Measurements from ENCODE around the gene APOL1.
A peak's percentile ranks its signal among the peaks of the same experiment; 100 is the strongest.
"Not testable (repeated sequence)": the region's sequence is repeated elsewhere in the genome, so short reads cannot be mapped to it uniquely, and the experiment has no call there.

The APOL1 gene

DNA sequence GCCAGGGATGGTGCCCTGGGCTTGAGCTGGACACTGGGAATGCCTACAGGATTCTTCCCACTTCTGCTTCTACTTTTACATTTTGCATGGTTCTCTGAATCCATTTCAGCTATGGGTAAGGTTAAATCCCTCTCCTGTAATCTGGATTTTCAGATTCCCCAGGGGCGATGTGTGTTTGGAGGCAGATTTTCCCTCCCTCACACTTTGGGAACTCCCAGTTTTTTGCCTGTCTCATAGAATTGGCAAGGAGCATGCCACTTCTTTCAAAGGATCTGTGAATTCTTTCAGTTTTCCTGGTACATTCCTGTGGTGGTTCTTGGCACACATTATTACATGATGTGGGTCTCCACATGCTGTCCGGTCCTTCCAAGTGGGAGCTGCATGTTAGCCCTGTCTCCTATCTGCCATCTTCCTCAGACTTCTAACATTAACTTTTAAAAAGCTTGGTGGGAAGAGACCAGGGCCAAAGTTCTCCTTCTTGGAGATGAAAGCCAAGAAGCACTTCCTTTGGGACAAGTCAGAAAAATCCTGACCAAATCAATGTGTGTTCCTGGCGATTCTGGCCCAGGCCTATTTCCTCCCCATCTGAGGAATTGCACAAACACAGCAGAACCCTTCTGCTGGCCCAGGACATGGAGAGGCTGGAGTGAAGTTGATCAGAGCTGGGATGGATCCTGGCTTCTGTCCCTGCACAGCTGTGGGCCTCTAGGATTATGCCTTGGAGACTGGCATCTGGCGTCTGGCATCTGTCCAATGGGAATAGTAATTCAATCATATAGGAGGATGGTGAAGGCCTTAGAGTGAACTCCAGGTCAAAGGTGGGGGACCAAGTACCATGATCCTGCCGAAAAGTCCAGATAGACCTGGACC lies 8.2 kb upstream of the APOL1 start:
- TF ChIP-seq, protein P1, sequence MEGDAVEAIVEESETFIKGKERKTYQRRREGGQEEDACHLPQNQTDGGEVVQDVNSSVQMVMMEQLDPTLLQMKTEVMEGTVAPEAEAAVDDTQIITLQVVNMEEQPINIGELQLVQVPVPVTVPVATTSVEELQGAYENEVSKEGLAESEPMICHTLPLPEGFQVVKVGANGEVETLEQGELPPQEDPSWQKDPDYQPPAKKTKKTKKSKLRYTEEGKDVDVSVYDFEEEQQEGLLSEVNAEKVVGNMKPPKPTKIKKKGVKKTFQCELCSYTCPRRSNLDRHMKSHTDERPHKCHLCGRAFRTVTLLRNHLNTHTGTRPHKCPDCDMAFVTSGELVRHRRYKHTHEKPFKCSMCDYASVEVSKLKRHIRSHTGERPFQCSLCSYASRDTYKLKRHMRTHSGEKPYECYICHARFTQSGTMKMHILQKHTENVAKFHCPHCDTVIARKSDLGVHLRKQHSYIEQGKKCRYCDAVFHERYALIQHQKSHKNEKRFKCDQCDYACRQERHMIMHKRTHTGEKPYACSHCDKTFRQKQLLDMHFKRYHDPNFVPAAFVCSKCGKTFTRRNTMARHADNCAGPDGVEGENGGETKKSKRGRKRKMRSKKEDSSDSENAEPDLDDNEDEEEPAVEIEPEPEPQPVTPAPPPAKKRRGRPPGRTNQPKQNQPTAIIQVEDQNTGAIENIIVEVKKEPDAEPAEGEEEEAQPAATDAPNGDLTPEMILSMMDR (IDR thresholded peaks at IDR 0.05) = no peak
- Histone ChIP-seq H3K27me3 (no peaks in the 10 kb centered on the region), H3K4me1 (ENCODE audit: control insufficient read depth in 1 of 2, insufficient read depth in 1 of 2, low read depth in 1 of 2, low read length in 1 of 2) (peaks cover 4 to 5% of the 10 kb centered on the region in 2 experiments), H3K27ac (no peak overlapping the region), H3K36me3 (no peaks in the 10 kb centered on the region), H3K9me3 (no peaks in the 10 kb centered on the region), H3K4me3 (ENCODE audit: low read depth in 1 of 2, low read length in 1 of 2) (no peak overlapping the region)

DNA sequence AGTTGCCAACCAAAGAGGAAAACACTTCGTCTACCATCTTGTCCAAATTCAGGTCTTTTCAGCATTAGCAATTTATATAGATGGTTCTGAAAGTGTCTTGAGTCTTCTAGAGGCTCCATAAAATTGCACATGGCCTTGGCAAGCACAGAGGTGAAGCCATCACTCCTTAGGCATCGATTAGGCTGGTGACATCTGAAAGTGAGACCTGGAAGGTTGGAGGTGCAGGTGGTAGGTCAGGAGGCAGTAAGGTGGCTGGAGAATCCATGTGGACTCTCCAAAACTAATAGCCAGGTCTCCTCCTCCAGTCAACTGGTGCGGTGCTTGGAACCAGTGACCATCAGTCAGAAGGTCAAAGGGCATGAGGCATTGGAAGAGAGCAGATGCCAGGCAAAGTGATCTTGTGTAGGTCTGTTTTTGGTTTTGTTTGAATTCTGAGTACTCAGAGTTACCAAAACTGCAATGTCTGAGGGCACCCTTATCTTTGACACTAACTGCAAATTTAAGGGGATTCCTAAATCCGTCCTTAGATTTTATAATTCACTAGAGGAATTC lies 7.1 kb upstream of the APOL1 start:
- Histone ChIP-seq H3K4me1 (ENCODE audit: control insufficient read depth in 1 of 2, insufficient read depth in 1 of 2, low read depth in 1 of 2, low read length in 1 of 2) (no peaks in the 10 kb centered on the region), H3K36me3 (no peaks in the 10 kb centered on the region), H3K27me3 (no peaks in the 10 kb centered on the region), H3K9me3 (no peaks in the 10 kb centered on the region), H3K27ac (no peak overlapping the region), H3K4me3 (ENCODE audit: low read depth in 1 of 2, low read length in 1 of 2) (no peak overlapping the region)
- TF ChIP-seq, protein P1 (IDR thresholded peaks at IDR 0.05) = no peak

DNA sequence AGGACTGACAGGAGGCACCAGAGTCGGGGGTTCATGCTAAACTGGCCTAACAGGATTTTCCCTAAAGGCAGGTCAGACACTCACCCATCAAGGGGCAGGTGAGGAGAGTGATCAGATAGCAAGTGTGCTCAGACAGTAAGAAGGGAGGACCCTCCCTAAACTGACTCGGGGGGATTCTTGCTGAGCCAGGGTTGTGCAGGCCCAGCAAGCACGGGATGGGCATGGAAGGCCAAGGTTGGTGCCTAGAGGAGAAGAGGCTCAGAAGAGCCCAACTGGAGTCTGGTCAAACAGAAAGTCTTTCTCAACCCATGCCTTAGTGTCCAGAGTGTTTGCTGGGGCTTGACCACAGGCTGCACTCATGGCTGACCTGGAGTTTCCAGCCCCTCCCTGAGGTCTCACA lies 6.2 kb upstream of the APOL1 start:
- Histone ChIP-seq H3K9me3 (no peaks in the 10 kb centered on the region), H3K36me3 (no peaks in the 10 kb centered on the region), H3K27me3 (no peaks in the 10 kb centered on the region), H3K4me3 (ENCODE audit: low read depth in 1 of 2, low read length in 1 of 2) (no peak overlapping the region), H3K27ac (no peak overlapping the region), H3K4me1 (ENCODE audit: control insufficient read depth in 1 of 2, insufficient read depth in 1 of 2, low read depth in 1 of 2, low read length in 1 of 2) (no peaks in the 10 kb centered on the region)
- TF ChIP-seq, protein P1 (IDR thresholded peaks at IDR 0.05) = no peak

DNA sequence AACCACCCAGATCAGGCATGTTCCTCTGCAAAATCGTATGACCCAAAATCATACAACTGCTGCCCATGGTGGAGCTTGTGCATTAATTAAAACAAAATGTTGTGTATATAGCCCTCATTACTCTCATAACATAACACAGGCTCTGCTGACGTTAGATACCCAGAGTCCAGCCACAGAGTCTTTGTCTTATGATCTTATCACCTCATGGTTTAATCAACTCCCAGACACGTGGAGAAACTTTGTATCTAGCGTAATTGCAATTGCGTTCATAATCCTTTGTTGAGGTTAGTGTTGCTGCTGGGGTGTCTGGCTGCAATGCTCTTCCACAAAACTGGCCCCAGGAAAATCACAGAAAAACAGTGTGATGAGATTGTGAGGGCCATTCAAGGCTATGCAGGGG lies 5.0 kb upstream of the APOL1 start:
- no peaks in the 10 kb centered on the region for H3K9me3 ChIP-seq
- peaks cover 6 to 7% of the 10 kb centered on the region in 2 experiments for H3K4me1 ChIP-seq (ENCODE audit: control insufficient read depth in 1 of 2, insufficient read depth in 1 of 2, low read depth in 1 of 2, low read length in 1 of 2)
- TF ChIP-seq, protein P1 (IDR thresholded peaks at IDR 0.05) = no peak
- H3K36me3 ChIP-seq = no peaks in the 10 kb centered on the region
- H3K27ac ChIP-seq = no peak overlapping the region
- no peak overlapping the region for H3K4me3 ChIP-seq (ENCODE audit: low read depth in 1 of 2, low read length in 1 of 2)
- H3K27me3 ChIP-seq = no peaks in the 10 kb centered on the region

DNA sequence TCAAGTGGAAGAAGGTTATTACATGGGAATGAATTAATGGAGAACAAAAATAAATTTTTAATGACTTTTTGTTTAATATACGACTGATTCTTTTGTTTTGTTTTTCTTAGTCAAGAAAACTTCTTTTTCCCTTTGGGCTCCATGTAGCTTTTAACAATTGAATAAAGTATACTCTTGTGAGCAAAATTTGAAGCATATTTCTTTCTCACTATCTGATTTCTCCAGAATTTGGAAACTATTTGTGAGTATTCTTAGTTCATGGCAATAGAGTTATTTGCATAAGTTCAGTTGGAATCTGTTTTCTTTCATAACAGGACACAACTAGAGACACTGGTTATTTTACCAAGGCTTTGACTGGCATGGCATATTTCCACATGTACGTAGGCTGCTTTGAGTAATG lies 3.8 kb upstream of the APOL1 start:
- TF ChIP-seq, protein P1 (IDR thresholded peaks at IDR 0.05) = no peak
- H3K36me3 ChIP-seq = no peaks in the 10 kb centered on the region
- H3K9me3 ChIP-seq = no peaks in the 10 kb centered on the region
- no peak overlapping the region for H3K4me3 ChIP-seq (ENCODE audit: low read depth in 1 of 2, low read length in 1 of 2)
- no peaks in the 10 kb centered on the region for H3K27me3 ChIP-seq
- no peak overlapping the region for H3K27ac ChIP-seq
- H3K4me1 ChIP-seq (ENCODE audit: control insufficient read depth in 1 of 2, insufficient read depth in 1 of 2, low read depth in 1 of 2, low read length in 1 of 2) = peaks cover 14 to 18% of the 10 kb centered on the region in 2 experiments

DNA sequence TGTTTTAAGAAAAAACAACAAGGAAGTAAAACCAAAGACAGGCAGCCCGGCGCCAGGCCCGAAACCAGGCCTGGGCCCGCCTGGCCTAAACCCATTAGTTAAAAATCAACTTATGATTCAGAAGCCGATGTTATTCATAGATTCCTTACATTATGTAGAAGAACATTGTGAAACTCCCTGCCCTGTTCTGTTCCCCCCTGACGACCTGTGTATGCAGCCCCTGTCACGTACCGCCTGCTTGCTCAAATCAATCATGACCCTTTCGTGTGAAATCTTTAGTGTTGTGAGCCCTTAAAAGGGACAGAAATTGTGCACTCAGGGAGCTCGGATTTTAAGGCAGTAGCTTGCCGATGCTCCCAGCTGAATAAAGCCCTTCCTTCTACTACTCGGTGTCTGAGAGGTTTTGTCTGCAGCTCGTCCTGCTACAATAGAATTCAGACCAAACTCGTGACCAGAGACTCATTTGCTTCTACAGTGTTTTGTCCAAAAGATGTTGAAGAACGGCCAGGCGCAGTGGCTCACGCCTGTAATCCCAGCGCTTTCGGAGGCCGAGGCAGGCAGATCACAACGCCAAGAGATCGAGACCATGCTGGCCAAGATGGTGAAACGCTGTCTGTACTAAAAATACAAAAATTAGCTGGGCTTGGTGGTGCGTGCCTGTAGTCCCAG lies 2.5 kb upstream of the APOL1 start:
- not testable (repeated sequence) for H3K4me3 ChIP-seq (ENCODE audit: low read depth in 1 of 2, low read length in 1 of 2); H3K27me3 ChIP-seq; H3K27ac ChIP-seq; H3K9me3 ChIP-seq; H3K36me3 ChIP-seq
- H3K4me1 ChIP-seq (ENCODE audit: control insufficient read depth in 1 of 2, insufficient read depth in 1 of 2, low read depth in 1 of 2, low read length in 1 of 2) = peaks cover 14 to 18% of the 10 kb centered on the region in 2 experiments

DNA sequence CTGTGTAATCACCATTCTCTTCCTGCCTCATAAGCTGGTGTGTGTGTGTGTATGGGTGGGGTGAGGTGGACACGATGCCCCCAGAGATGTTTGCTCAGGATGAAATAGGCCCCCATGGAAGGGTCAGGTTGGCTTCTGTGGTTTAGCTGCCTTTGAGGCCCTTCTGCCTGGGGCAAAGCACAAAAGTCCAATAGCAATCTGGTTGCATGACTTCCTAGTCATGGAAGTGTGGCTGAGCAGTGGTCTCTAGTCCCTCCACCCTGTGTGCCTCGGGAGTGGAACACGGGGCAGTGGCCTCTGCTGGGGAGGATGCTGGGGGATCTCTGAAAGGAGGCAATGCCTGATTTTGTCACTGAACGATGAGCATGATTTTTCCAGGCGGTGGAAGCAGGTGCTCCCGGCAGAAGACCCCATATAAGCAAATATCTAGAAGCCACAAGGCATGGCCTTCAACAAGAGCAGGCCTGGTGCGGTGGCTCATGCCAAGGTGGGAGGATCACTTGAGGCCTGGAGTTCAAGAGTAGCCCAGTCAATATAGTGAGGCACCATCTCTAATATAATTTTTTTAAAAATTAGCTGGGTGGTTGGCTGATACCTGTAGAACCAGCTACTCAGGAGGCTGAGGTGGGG lies 839 bp upstream of the APOL1 start:
- not testable (repeated sequence) for H3K36me3 ChIP-seq, H3K27me3 ChIP-seq, H3K9me3 ChIP-seq
- Histone ChIP-seq H3K4me1 (ENCODE audit: control insufficient read depth in 1 of 2, insufficient read depth in 1 of 2, low read depth in 1 of 2, low read length in 1 of 2) (peaks cover 14 to 18% of the 10 kb centered on the region in 2 experiments), H3K4me3 (ENCODE audit: low read depth in 1 of 2, low read length in 1 of 2) (peak overlapping the region in 1 of 2 experiments; percentile 76), H3K27ac (peak overlapping the region; percentile 92)

Data from neutrophil (primary cell).